SHP77 treated with DMSO at 0.1 percent for 48 hours (cell line): ENCODE results near the gene CERT1.
A peak's percentile ranks its signal among the peaks of the same experiment; 100 is the strongest.
"Not testable (repeated sequence)": the region's sequence is repeated elsewhere in the genome, so short reads cannot be mapped to it uniquely, and the experiment has no call there.

Experiments
- DNase-seq: peaks from one replicate; lab custom pipeline; 2025; lab: John Stamatoyannopoulos, UW

The CERT1 gene, protein sequence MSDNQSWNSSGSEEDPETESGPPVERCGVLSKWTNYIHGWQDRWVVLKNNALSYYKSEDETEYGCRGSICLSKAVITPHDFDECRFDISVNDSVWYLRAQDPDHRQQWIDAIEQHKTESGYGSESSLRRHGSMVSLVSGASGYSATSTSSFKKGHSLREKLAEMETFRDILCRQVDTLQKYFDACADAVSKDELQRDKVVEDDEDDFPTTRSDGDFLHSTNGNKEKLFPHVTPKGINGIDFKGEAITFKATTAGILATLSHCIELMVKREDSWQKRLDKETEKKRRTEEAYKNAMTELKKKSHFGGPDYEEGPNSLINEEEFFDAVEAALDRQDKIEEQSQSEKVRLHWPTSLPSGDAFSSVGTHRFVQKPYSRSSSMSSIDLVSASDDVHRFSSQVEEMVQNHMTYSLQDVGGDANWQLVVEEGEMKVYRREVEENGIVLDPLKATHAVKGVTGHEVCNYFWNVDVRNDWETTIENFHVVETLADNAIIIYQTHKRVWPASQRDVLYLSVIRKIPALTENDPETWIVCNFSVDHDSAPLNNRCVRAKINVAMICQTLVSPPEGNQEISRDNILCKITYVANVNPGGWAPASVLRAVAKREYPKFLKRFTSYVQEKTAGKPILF

DNA sequence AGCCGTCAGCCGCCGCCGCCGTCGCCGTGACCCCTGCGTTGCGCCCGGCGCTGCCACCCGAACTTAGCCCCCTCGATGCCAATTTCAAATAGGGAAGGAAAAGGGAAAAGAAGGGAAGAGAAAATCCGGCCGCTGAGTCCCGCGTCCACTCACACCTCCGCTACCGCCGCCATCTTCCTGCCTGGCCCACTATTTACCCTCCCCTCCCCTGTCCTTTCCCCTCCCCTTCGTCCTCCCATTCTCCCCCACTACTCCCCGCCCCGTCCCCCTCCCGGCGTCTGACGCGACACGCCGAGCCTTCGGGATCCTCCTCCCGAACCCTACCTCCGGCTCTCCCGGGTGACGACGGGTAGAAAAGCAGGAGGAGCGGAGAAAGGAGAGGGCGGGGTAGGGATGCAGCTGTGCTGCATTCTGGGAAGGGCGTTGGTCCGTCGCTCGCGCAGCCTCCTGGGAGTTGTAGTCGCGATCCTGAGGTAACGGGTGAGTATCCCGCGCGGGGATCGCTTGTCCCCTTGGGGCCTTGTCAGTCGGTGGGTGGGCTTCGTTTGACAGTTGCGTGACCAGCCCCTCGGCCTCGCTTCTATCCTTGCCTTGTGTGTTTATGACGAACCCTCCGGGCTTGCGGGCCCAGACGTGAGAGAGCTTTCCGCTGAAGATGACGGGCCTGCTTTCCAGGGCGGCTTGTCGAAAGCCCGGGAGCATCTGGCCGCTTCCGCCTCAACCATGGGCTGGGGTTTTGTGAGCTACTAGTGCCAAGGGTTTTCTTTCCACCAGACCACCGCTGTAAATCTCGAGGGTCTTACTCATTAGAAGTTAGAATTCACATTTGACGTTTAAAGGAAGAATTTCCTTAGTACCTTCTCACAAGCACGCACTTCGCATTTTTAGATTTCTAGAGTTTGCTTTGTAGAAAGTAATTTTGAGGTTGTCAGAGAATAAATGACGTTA lies at the start of gene CERT1, which contains the start of gene POLK:
Gene CERT1 (minus strand): TSS at position 195 of the 948 bp plus-strand sequence. CDS start 422 bp downstream, outside the sequence.
Gene POLK (plus strand): TSS at position 457 of the 948 bp plus-strand sequence.
- peak; percentile 89 for DNase-seq

DNA sequence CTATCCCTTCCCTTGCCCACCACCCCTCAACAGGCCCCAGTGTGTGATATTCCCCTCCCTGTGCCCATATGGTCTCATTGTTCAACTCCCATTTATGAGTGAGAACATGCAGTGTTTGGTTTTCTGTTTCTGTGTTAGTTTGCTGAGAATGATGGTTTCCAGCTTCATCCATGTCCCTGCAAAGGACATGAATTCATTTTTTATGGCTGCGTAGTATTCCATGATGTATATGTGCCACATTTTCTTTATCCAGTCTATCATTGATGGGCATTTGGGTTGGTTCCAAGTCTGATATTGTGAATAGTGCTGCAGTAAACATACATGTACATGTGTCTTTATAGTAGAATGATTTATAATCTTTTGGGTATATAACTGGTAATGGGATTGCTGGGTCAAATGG lies 49.2 kb upstream of the CERT1 start:
- not testable (repeated sequence) for DNase-seq

DNA sequence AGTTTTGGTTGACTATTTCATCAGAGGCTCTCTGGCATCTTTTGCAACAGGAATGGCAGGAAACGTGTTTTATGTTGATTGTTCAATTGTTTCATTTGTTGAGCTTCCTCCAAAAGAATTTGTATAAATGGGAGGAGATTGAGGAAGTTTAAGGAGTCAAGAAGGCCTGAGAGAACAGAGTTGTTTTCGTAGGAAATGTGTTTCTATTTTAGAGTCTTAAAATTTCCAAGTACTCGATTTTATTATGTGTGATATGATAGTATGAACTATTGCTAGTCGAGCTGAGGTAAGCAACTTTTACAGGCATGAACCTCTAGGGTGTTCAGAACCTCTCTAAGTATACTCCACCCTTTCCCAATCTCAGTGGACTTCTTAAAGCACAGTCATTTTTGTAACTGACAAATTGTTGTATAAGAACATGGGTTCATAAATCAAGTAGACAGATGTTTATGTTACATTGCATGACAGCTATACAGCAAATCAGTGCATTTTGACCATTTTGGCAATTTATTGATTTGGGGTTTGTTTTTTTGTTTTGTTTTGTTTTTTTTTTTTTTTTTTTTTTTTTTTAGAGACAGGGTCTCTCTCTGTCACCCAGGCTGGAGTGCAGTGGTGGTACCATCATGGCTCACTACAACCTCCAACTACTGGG lies 47.7 kb upstream of the CERT1 start:
- no peak for DNase-seq

DNA sequence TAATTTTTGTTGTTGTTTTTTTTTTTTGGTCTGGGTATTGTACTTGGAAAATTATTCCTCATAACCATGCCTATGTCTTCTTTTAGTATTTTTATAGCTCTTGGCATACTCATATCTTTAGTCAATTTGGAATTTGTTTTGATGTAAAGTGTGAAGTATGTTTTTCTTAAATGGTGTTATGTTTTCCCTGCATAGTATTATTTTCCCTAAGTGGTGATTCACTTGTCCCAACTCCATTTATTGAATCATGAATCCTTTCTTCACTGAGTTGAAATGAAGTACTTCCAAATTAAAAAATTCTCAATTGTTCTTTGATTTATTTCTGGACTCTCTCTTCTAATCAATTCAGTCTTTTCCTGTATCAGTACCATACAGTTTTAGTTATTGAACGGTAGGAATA lies 46.8 kb upstream of the CERT1 start:
- no peak for DNase-seq

DNA sequence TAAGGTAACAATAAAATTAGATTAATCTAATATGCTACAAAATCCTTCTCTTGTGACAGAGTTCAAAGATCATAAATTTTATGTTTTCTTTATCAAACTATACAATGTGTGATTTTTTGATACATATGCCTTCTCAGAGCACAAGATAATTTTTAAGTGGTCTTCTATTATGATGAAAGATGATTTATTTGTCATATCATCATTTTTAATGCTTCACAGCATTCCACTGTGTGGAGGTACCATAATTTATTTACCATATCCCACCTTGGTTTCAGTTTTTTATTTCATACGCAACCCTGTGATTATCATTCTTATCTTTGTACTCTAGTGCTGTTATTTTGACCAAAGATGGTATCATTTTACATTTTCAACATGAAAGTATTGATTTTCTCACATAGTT lies 41.9 kb upstream of the CERT1 start:
- no peak for DNase-seq

DNA sequence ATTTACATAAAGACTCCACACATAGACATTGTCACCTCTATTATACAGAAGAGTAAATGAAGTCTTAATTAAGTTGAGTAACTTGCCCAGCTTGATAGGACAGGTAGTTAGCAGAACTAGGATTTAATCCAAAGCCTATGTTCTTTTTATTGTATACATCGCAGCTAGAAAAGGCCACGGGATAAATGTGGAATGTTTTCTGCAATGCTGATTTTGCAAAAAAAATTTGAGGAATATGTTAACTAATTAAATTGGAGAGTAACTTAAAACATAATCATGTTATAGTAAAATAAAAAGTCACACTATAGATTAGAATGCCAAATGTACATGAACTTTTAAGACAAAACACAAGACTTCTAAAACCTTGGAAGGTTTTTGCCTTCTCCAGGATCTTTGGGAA lies 41.3 kb upstream of the CERT1 start:
- no peak for DNase-seq

DNA sequence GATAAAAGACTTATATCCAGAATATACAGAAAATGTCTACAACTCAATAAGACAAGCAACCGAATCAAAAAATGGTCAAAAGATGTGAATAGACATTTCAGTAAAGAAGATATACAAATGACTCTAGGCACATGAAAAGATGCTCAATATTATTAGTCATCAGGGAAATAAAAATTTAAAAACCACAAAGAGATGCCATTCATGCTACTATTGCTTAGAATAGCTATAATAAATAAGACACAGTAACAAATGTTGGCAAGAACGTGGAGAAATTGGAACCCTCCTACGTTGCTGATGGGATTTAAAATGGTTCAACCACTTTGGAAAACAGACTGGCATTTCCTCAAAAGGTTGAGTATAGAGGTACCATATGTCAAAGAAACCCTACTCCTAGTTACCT lies 40.0 kb upstream of the CERT1 start:
- no peak for DNase-seq

DNA sequence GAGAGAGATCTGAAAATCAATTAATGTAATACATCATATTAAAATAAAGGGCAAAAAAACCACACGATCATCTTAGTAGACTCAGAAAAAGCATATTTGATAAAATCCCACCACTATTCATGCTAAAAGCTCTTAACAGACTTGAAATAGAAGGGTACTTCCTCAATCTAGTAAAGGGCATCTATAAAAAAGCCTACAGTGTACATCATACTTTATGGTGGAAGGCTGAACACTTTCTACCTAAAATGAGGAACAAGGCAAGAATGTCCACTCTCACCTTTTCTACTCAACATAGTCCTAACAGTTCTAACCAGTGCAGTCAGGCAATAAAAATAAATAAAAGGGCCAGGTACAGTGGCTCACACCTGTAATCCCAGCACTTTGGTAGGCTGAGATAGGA lies 39.2 kb upstream of the CERT1 start:
- DNase-seq: no peak

DNA sequence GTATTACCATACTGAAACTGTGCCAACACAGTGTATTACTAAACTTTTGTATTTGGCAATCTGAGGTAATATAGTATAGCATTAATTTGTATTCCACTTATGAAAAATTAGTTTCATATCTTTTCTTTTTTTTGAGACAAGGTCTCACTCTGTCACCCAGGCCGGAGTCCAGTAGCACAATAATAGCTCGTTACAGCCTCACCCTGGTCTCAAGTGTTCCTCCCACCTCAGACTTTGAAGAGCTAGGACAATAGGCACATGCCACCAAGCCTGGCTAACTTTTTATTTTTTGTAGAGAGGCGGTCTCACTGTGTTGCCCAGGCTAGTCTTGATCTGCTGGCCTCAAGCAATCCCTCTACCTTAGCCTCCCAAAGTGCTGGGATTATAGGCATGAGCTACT lies 36.4 kb upstream of the CERT1 start:
- DNase-seq: no peak

DNA sequence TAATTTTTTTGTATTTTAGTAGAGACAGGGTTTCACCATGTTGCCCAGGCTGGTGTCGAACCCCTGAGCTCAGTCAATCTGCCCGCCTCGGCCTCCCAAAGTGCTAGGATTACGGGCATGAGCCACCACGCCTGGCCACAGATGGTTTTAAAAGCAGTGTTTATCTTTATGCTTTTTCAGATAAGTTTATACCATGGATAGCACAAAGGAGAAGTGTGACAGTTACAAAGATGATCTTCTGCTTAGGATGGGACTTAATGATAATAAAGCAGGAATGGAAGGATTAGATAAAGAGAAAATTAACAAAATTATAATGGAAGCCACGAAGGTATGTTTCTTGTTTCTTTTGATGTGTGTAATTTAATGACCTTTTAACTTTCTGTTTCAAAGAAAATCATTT lies 35.4 kb upstream of the CERT1 start:
- DNase-seq: no peak

DNA sequence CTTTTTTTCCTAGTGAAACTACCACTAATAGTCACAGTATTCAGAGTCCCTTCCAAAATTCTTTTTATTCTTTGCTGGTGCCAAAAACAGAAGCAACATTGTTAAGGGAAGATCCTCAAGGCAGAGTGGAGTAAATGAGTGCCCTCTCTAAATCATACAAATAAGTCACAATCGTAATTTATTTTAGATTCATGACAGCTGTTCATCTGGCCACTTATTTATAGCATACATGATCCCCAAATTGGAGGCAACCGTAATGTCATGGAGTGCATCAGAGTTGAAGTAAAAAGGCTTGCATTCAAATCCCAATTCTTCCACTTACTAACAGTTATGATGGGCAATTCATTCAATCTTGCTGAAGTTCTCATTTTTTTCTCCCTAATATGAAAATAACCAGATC lies 33.7 kb upstream of the CERT1 start:
- DNase-seq: no peak

DNA sequence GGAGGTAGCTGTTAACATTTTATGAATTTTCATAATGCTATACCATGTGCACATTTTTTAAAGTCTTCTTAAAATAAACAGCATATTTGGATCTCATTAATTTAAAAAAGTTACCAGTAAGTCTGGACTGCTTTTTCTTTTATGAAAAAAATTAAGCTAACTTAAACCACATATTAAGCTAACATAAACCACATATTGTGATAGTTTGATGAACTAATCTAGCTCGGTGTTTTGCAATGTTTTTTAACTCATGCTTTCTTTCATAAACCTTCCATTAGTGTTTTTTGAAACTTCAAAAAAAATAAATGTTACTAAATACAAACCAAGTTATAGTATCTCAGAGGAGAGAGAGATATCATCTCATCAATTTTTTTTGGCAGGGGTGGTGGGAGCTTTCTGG lies 26.8 kb upstream of the CERT1 start:
- DNase-seq: no peak

DNA sequence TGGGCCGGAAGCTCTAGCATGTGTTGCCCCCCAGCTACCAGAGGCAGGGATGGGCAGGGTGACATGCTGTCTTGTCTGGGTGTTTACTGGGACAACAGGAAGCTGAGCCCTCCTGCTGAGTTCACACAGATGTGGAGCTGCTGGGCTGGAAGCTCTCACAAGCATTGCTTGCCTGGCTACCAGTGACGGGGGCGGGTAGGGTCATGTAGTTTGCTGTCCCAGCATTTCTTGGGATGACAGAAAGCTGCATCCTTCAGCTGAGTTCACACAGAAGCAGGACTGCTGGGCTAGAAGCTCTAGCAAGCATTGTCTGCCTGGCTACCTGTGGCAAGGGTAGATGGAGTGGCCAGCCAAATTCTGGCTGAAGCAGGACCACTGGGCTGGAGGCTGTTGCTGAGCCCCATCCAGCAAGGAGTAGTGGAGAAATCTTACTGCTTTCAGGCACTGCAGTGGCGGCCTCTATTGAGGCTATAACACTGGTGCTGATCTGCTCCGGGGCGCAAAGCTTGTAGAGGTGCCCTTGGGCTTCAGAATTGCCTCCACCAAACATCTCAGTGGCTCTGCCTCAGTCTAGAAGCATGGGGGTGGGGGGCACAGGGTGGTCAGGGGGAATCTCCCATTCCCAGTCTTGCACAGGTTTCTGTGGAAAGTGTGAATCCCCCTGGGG lies 25.4 kb upstream of the CERT1 start:
- no peak for DNase-seq

DNA sequence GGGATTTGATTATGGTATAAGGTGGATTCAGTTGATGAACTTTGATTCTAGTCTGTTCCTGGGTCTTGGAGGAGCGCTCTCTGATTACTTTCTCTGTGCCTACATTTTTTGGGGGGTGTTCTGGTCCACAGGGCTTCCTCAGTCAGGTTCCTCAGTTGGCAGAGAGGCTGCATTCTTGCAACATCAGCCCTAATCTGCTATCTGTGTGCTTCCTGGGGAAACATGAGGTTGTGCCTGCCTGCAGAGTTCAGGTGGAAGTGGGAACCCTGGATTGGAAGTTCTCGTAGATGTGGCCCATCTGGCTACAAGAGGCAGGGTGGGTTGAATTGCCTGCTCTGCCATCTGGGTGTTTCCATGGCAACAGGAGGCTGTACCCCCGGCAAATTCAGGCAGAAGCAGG lies 24.7 kb upstream of the CERT1 start:
- no peak for DNase-seq

DNA sequence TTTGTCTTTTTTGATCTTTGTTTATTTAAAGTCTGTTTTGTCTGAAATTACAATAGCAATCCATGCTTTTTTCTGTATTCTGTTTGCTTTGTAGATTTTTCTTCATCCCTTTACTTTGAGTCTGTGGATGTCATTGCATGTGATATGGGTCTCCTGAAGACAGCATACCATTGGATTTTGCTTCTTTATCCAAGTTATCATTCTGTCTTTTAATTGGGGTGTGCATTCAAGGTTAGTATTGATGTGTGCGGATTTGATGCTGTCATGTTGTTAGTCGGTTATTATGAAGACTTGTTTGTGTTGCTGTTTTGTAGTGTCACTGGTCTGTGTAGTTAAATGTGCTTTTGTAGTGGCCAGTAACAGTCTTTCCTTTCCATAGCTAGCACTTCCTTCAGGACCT lies 23.3 kb upstream of the CERT1 start:
- DNase-seq: no peak

DNA sequence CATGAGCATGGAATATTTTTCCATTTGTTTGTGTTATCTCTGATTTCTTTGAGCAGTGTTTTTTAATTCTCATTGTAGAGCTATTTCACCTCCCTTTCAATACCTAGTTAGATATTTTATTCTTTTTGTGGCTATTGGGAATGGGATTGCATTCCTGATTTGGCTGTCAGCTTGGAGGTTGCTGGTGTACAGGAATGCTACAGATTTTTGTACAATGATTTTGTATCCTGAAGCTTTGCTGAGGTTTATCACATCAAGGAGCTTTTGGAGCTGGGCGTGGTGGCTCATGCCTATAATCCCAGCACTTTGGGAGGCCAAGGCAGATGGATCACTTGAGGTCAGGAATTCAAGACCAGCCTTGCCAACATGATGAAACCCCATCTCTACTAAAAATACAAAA lies 22.3 kb upstream of the CERT1 start:
- not testable (repeated sequence) for DNase-seq

DNA sequence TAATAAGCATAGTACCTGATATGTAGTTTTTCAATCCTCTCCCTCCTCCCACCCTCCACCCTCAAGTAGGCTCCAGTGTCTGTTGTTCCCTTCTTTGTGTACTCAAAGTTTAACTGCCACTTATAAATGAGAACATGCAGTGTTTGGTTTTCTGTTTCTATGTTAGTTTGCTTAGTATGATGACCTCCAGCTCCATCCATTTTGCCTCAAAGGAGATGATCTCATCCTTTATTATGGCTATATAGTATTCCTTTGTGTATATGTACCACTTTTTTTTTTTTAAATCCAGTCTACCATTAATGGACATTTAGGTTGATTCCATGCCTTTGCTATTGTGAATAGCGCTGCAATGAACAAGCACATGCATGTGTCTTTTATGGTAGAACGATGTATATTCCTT lies 20.8 kb upstream of the CERT1 start:
- no peak for DNase-seq

DNA sequence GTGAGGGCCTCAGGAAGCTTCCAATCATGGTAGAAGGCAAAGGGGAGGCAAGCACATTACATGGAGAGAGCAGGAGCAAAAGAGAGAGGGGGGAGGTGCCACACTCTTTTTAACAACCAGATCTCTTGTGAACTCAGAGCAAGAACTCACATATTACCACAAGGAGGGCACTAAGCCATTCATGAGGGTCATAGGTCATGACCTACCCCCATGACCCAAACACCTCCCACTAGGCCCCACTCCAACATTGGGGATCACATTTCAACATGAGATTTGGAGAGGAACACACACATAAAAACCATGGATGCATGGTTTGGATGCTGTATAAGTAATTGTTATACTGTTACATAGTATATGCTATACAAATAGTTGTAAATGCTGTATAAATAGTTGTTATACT lies 17.8 kb upstream of the CERT1 start:
- DNase-seq: no peak

DNA sequence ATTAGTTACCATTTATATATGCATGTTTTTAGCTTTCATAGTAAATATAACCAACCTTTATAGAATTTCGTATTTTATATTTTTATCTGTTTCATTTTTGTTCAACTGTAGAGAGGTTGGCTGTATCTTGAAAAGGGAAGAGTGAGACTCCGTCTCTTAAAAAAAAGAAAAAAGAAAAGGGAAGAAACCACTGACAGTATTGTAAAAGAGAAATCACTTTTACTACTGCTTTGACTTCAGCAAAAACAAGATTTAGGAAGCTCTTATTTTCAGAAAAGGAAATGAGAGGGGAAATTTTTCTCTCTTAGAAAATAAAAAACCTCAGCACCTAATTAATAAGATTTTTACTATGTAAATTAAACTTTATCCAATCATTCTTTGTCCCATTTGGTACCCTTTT lies 14.6 kb upstream of the CERT1 start:
- DNase-seq: no peak

DNA sequence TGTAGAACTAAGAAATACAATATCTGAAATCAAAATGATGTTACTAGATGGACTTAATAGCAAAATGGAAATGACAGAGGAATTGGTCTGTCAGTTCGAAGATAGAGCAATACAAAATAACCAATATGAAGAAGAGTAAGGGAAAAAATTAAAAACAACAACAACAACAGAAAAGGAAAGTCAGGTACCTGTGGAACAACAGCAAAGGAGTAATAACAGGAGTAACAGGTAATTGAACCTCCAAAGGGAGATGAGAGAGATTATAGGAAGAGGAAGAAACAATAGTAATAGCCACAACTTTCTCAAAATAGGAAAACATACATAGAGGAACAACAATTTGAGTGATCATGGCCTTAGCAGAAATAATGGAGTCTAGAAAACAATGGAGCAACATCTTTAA lies 13.9 kb upstream of the CERT1 start:
- no peak for DNase-seq

DNA sequence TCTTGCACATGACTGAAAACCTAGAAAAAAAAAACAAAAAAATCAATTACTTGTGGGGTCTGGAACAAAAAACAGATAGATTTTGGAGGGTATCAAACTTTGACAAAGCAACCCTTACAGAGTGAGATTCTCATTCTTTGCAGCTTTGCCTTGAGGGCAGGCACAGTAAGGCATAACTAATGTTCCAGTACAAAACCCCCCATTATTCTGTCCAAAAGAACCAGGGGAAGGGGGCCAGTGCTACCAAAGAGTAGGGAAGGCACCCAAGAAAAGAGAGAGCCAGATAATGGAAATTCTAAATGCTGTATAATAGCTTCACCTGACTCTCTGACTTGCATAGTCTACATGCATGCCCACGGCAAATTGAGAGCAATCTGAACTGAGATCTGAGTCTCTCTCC lies 13.2 kb upstream of the CERT1 start:
- no peak for DNase-seq

DNA sequence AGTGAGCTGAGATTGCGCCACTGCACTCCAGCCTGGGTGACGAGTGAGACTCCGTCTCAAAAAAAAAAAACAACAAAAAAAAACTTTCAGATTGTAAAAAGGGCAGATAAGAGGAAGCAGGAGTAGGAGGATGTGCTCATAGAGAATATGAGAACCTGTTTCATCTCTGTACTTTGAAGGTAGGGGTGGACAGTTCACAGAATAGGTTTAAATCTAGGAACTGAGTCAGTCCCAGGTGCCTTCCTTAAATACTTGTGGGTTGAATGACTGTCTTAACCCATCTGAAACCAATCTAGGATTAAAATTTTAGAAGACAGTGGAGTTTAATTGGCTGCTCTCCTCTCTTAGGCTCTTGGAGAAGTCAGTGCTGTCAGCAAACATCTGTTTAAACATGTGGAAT lies 12.6 kb upstream of the CERT1 start:
- no peak for DNase-seq
